ENCODE data around the gene TOM1L1.

TOM1L1 gene

GRCh38 chr17:54883939-54884338, 16.7 kb upstream of the TOM1L1 start:
- ATAC-seq, result no peak
- H3K27me3 Mint-ChIP-seq, result no peaks in the 10 kb centered on the region
- no peak overlapping the region for H3K4me3 Mint-ChIP-seq
- no peaks in the 10 kb centered on the region for H3K4me1 Mint-ChIP-seq
- no peak for DNase-seq
- H3K9me3 Mint-ChIP-seq, result no peaks in the 10 kb centered on the region
- H3K27ac Mint-ChIP-seq, result no peak overlapping the region

GRCh38 chr17:54887787-54888186, 12.9 kb upstream of the TOM1L1 start:
- Mint-ChIP-seq H3K4me3 (no peak overlapping the region), H3K4me1 (no peaks in the 10 kb centered on the region), H3K27ac (no peak overlapping the region), H3K27me3 (no peaks in the 10 kb centered on the region), H3K9me3 (no peaks in the 10 kb centered on the region)
- ATAC-seq (no peak), DNase-seq (no peak)

- Mint-ChIP-seq H3K9me3 (no peaks in the 10 kb centered on the region), H3K27ac (no peak overlapping the region), H3K4me3 (no peak overlapping the region), H3K27me3 (peaks cover 4% of the 10 kb centered on the region), H3K4me1 (no peaks in the 10 kb centered on the region)
- DNase-seq, result no peak
- ATAC-seq, result no peak
Measured at GRCh38 chr17:54888254-54888653, 12.4 kb upstream of the TOM1L1 start.

GRCh38 chr17:54888981-54889380, 11.7 kb upstream of the TOM1L1 start:
- Mint-ChIP-seq H3K4me3 (no peak overlapping the region), H3K4me1 (no peaks in the 10 kb centered on the region), H3K27ac (peak overlapping the region in 1 of 2 donors; percentile 3), H3K27me3 (peaks cover 7% of the 10 kb centered on the region), H3K9me3 (no peaks in the 10 kb centered on the region)
- DNase-seq, result no peak
- ATAC-seq, result no peak

- no peak overlapping the region for H3K27ac Mint-ChIP-seq
- H3K27me3 Mint-ChIP-seq, result peaks cover 7% of the 10 kb centered on the region
- H3K4me1 Mint-ChIP-seq, result no peaks in the 10 kb centered on the region
- no peaks in the 10 kb centered on the region for H3K9me3 Mint-ChIP-seq
- DNase-seq (no peak), ATAC-seq (no peak)
- no peak overlapping the region for H3K4me3 Mint-ChIP-seq
Measured at GRCh38 chr17:54891176-54891821, 9.4 kb upstream of the TOM1L1 start.

GRCh38 chr17:54892360-54892759, 8.3 kb upstream of the TOM1L1 start:
- H3K4me1 Mint-ChIP-seq, result no peaks in the 10 kb centered on the region
- ATAC-seq, result no peak
- no peak overlapping the region for H3K27ac Mint-ChIP-seq
- no peak overlapping the region for H3K4me3 Mint-ChIP-seq
- peaks cover 17% of the 10 kb centered on the region for H3K27me3 Mint-ChIP-seq
- no peak for DNase-seq
- no peaks in the 10 kb centered on the region for H3K9me3 Mint-ChIP-seq

- H3K4me1 Mint-ChIP-seq, result peaks cover 7% of the 10 kb centered on the region
- no peaks in the 10 kb centered on the region for H3K9me3 Mint-ChIP-seq
- DNase-seq (no peak), ATAC-seq (no peak)
- peaks cover 29% of the 10 kb centered on the region for H3K27me3 Mint-ChIP-seq
- no peak overlapping the region for H3K4me3 Mint-ChIP-seq
- H3K27ac Mint-ChIP-seq, result no peak overlapping the region
Measured at GRCh38 chr17:54898576-54898975, 2.1 kb upstream of the TOM1L1 start.

GRCh38 chr17:54899201-54899600, 1.5 kb upstream of the TOM1L1 start:
- Mint-ChIP-seq H3K4me3 (no peak overlapping the region), H3K4me1 (peaks cover 7% of the 10 kb centered on the region), H3K9me3 (no peaks in the 10 kb centered on the region), H3K27me3 (peaks cover 28% of the 10 kb centered on the region), H3K27ac (no peak overlapping the region)
- ATAC-seq (no peak), DNase-seq (no peak)

- H3K4me3 Mint-ChIP-seq, result peak overlapping the region; percentile 32 to 45
- ATAC-seq (no peak), DNase-seq (no peak)
- no peak overlapping the region for H3K27ac Mint-ChIP-seq
- H3K9me3 Mint-ChIP-seq, result no peaks in the 10 kb centered on the region
- H3K4me1 Mint-ChIP-seq, result peaks cover 7% of the 10 kb centered on the region
- H3K27me3 Mint-ChIP-seq, result peaks cover 28% of the 10 kb centered on the region
Measured at GRCh38 chr17:54899721-54900456, 763 bp upstream of the TOM1L1 start.

GRCh38 chr17:54901230-54901822, 674 bp downstream of the TOM1L1 start:
- Mint-ChIP-seq H3K4me3 (peak overlapping the region; percentile 53 to 58), H3K27ac (no peak overlapping the region), H3K9me3 (no peaks in the 10 kb centered on the region), H3K27me3 (peaks cover 28% of the 10 kb centered on the region), H3K4me1 (peaks cover 7% of the 10 kb centered on the region)
- no peak for ATAC-seq
- no peak for DNase-seq

- no peak for ATAC-seq
- no peak overlapping the region for H3K4me3 Mint-ChIP-seq
- H3K4me1 Mint-ChIP-seq, result peaks cover 7% of the 10 kb centered on the region
- no peaks in the 10 kb centered on the region for H3K9me3 Mint-ChIP-seq
- no peak overlapping the region for H3K27ac Mint-ChIP-seq
- peaks cover 21% of the 10 kb centered on the region for H3K27me3 Mint-ChIP-seq
- no peak for DNase-seq
Measured at GRCh38 chr17:54902017-54902416, 1.4 kb downstream of the TOM1L1 start.

GRCh38 chr17:54902611-54903010, 2.0 kb downstream of the TOM1L1 start:
- H3K27me3 Mint-ChIP-seq, result peaks cover 19% of the 10 kb centered on the region
- peaks cover 7% of the 10 kb centered on the region for H3K4me1 Mint-ChIP-seq
- no peak overlapping the region for H3K4me3 Mint-ChIP-seq
- no peak for ATAC-seq
- no peak overlapping the region for H3K27ac Mint-ChIP-seq
- H3K9me3 Mint-ChIP-seq, result no peaks in the 10 kb centered on the region
- no peak for DNase-seq

GRCh38 chr17:54903375-54903774, 2.7 kb downstream of the TOM1L1 start:
- DNase-seq, result no peak
- Mint-ChIP-seq H3K4me3 (no peak overlapping the region), H3K27ac (no peak overlapping the region), H3K9me3 (no peaks in the 10 kb centered on the region), H3K27me3 (peaks cover 18% of the 10 kb centered on the region), H3K4me1 (peaks cover 7% of the 10 kb centered on the region)
- no peak for ATAC-seq

GRCh38 chr17:54906683-54907082, 6.0 kb downstream of the TOM1L1 start:
- DNase-seq (no peak), ATAC-seq (no peak)
- Mint-ChIP-seq H3K4me1 (no peaks in the 10 kb centered on the region), H3K9me3 (no peaks in the 10 kb centered on the region), H3K27ac (no peak overlapping the region), H3K27me3 (no peaks in the 10 kb centered on the region), H3K4me3 (no peak overlapping the region)

- H3K27me3 Mint-ChIP-seq, result no peaks in the 10 kb centered on the region
- H3K9me3 Mint-ChIP-seq, result no peaks in the 10 kb centered on the region
- DNase-seq (no peak), ATAC-seq (no peak)
- H3K4me3 Mint-ChIP-seq, result no peak overlapping the region
- no peaks in the 10 kb centered on the region for H3K4me1 Mint-ChIP-seq
- no peak overlapping the region for H3K27ac Mint-ChIP-seq
Measured at GRCh38 chr17:54907376-54907775, 6.7 kb downstream of the TOM1L1 start.

- DNase-seq, result no peak
- H3K4me1 Mint-ChIP-seq, result no peaks in the 10 kb centered on the region
- H3K27ac Mint-ChIP-seq, result no peak overlapping the region
- no peak overlapping the region for H3K4me3 Mint-ChIP-seq
- ATAC-seq, result no peak
- H3K27me3 Mint-ChIP-seq, result no peaks in the 10 kb centered on the region
- no peaks in the 10 kb centered on the region for H3K9me3 Mint-ChIP-seq
Measured at GRCh38 chr17:54909766-54910165, 9.1 kb downstream of the TOM1L1 start.

All from stimulated activated naive CD8-positive, alpha-beta T cell treated with anti-CD3 and anti-CD28 coated beads, Interleukin-15, amount 100 ng/mL, for 72 hours (primary cell).